Stimulated activated CD4-positive, alpha-beta T cell treated with anti-CD3 and anti-CD28 coated beads, Interleukin-15, amount 100 ng/mL, for 1 hour (primary cell): ENCODE data around the gene NRG4.
"Not testable (repeated sequence)": the region's sequence is repeated elsewhere in the genome, so short reads cannot be mapped to it uniquely, and the experiment has no call there.

Experiments used
- DNase-seq, 2 donors: peaks; one replicate each; pipeline ENCODE4 v3.0.0-alpha.2; 2020; ENCODE audit warnings: low read depth in 1 of 2, low spot score in 1 of 2

NRG4 gene, protein sequence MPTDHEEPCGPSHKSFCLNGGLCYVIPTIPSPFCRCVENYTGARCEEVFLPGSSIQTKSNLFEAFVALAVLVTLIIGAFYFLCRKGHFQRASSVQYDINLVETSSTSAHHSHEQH

DNA sequence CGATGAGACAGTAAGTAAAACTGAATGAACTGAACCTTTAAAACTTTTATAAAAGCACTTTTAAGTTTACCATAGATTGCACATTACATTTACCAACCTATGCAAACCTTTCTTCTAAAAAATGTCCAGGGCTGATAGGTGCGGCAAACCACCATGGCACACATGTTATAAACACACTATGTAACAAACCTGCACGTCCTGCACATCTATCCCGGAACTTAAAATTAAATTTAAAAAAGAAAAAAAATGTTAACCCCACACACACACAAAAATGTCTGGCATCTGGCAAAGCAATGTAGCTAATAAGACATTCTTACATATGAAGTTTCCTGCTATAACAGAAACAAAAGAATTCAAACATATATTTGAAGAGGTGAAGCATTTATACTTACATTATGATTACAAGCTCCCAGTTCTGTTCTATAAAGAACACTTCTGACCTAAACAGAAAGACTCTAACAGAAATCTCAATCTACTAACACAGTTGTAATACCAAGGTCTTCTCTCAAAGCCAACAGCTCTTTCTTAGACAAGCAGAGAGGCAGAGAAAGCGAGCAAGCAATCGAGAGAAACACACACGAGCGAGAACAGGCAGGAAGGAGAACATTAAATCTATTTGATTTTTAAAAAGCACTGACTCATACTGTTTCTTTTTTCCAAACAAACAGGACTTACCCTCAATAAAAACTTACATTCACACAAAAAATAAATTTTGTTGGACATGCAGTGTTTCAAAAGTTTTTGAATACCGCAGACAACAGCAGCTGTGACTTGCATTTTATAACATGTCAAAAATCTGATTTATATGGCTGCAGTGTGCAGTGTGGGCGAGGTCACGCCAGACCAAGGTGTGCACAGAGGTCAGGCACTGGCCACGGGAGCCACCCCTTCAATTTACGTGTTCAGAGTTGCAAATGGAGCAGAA, at the start of gene NRG4:
TSS of gene NRG4 (minus strand) at position 798 of the 925 bp plus-strand sequence. CDS start 1,194 bp downstream, outside the sequence.
- no peak for DNase-seq

DNA sequence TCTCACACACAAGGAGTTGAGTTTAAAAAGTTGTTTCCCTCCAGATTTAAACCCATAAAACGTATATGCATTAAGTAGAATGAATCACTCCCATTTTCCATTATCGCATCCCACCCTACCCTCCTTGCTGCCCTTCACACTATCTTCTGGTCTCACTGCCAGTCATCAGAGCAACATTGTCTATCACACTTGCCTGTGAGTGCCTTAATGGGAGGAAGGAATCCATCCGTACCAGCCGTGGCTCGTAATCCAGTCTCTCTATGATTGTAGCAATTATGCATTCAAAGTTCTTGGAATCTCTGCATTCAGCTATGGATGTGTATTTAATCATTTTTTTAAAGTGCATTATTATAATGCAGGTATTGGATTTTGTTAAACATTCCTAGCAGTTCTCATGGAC, 49.5 kb upstream of the NRG4 start:
- DNase-seq, result no peak

DNA sequence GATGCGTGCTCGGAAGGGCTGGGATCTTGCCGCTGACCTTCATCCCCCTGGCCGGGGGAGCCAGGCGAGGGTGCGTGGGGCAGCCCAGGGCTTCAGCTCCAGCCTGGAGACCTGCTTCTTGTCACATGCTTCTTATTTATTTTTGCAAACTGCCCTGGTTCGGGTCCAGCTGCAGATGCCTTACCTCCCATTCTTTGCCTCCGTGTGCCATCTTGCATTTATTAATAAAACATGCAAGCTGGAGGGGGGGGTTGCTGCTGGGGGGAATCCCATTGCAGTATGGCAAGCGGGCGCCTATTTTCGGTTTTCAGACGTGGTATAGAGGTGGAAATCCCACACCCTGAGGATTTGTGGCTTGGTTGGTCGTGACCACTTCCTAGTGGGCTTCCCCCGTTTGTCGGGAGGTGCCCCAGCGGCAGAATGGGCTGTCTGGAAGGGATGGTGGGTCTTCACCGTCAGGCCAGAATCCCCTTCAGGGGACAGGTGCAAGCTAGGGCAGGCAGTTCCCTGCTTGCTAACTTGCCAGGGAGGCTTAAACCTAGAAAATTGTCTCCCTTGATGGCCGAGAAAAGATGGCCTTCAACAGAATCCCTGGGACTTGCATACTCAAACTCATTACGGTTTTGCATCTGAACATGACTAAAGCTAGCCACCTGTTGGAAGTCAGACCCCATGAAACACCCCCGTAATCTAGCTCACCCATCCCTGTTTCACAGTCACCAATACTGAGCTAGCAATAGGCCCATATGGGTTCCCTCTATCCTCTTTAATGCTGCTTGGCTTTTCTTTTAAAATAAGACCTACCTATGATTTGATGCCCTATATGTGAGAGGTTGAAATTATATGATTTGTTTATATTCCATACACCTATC, 48.1 kb upstream of the NRG4 start:
- no peak for DNase-seq

DNA sequence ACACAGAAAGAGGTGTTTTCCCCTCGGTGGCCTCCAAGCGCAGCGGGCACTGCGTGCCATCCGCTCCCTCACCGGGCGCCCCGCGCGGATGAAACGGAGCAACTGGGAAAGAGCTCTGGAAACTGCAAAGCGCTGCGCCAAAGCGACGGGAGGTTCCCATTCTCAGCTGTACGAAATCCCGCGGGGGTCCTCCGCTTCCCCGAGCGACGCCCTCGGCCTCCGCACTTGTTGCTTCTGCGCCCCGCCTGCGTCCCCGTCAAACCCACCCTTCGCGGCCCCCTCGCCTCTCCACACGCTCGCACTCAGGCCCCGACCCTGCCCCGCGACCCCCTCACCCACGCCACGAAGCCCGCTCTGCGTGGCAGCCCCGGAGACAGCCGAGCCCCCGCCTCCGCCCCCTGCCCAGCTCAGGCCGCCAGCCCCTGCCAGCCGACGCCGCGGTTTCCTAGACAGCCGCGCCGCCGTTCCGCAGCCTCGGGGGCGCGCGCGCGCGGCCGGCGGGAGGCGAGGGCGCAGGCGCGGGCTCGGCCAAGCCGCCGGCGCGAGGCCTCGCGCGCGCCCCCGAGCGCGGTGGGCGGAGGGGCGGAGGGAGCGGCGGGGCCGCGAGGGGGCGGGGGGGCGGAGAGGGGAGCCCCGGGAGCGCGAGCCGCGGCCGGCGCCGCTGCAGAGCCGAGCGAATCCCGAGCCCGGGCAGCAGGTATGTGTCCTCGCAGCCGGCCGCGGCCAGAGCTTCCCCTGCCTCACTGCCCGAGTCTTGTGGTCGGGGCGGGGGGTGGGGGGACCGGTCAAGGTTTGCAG, 47.3 kb upstream of the NRG4 start, which contains the start of gene TMEM266:
TSS of gene TMEM266 (plus strand) at position 666 of the 798 bp plus-strand sequence. CDS start 74,279 bp downstream, outside the sequence.
- no peak for DNase-seq

DNA sequence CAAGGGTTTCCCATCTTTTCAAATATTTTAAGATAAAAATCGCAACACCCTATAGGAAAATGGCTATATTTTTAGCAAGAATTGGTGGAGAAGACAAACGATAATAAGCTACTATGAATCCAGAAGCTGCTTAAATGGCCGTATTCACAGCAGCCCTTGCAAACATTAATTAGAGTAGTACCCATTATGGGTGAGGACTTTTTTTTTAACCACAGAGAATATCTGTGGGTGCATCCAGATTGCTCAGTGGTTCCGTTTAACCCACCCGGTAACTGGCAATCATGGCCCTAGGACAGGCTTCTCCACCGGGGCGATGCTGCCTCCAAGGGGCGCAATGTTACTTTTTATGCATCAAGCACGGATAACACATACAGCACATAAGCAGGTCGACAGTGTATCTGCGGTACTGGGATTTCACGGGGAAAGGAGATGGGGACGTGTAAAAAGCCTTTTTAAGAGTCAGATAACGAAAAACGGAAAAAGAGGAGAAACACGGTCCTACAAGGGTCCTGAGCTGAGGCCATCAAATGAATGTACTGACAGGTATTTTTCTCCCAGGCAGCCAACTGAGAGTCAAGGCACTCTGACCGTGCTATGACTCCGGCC, 46.6 kb upstream of the NRG4 start:
- no peak for DNase-seq

DNA sequence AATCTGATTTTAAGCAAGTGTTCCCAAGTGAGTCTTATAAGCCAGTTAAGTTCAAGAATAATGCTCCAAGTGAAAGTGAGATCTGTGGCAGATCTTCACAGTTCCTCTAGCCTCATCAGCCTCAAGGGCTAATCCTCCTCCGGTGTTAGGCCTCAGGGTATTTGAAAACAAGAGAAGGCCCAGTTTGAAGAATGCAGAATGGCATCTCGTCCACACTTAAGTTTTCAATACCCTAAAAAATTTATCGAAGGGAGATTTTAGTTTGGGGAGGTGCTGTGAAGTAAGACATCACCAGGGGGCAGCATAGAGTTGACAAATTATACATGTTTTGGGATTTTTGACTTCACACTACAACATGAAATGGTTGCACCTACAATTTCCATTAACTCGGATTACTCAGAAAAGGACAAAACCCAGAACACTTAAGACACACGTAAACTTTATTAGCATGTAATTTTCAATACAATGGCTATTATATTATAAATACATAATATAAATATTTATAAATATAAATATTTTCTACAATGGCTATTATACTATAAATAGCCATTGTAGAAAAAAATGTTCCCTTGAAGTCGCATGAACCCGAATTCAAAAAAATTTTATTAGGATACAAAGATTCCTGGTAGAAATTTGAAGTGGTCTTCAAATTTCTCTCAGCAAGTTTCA, 45.2 kb upstream of the NRG4 start:
- no peak for DNase-seq

DNA sequence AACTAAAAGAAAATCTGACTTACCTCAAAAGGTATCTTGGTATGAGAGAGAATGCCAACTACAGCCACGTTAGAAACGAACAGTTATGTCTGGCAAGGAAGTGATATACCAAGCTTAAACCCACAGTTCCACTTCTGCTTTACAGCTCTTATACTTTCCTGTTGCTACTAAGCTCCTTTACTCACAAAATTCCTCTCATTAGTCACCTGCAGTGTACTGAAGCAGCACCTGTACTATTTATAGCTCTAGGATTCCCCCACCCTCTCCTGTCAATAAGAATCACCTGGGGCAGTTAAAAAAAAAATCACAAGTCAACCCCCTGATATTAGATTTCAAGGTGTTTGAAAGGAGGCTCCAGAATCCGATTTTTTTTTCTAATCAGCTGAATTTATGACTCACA, 44.7 kb upstream of the NRG4 start:
- DNase-seq, result no peak

DNA sequence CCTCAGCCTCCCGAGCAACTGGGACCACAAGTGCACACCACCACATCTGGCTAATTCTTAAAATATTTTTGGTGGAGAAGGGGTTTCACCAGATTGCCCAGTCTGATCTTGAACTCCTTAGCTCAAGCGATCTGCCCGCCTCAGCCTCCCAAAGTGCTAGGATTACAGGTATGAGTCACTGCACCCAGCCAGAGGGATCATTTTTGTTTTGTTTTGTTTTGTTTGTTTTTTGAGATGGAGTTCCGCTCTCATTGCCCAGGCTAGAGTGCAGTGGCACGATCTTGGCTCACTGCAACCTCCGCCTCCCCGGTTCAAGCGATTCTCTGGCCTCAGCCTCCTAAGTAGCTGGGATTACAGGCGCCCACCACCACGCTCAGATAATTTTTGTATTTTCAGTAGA, 42.0 kb upstream of the NRG4 start:
- not testable (repeated sequence) for DNase-seq

DNA sequence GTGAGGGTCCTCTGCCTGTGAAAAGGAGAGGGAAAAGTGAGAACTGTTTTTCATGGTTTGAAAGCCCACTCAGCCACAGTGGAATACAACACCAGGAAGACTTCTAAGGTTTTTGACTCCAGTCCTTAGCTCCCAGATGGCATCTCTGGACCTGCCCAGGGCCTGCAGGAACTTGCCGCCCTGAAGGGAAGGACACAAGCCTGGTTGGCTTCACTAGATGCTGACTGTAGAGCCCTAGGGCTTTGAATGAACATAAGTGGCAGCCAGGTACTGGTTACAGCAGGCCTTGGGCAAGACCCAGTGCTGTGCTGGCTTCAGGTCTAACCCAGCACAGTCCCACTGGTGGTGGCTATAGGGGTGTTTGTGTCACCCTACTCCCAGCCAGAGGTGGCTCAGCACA, 26.3 kb upstream of the NRG4 start:
- DNase-seq, result no peak

DNA sequence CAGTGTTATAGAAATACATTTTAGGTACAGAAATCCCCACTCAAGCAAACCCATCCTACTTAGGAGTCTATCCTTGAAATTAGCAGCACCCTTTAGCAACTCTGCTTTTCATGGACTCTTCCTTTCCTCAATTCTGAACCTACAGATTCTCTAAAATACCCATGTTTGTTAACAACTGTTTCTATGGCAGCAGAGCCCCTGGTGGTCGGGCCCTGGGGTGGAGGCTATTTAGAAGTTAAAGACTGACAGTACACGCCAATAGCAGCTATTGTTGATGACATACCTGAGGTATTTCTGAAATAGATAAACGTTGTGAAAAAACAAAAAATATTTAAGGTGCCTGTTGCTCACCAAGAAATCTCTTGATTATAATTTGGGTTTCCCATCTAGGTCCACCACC, 23.4 kb upstream of the NRG4 start:
- DNase-seq, result no peak

DNA sequence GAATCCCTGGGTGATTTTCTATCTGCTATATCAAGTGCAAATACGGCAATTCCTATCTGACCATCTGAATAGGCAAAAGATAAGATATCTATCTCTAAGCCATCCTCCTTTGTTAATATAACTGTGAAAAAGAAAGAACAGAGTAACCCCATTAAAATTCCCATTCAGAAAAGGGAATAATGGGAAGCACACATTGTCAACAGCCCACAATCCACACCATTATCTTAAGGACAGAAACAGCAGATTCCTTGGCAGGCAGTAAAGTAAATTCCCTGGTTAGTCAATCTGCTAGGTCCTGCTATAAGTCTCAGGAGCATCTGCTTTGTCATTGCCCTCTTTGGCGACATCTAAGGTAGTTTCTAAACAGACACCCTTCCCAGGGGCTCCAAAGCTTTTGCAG, 21.9 kb upstream of the NRG4 start:
- no peak for DNase-seq

DNA sequence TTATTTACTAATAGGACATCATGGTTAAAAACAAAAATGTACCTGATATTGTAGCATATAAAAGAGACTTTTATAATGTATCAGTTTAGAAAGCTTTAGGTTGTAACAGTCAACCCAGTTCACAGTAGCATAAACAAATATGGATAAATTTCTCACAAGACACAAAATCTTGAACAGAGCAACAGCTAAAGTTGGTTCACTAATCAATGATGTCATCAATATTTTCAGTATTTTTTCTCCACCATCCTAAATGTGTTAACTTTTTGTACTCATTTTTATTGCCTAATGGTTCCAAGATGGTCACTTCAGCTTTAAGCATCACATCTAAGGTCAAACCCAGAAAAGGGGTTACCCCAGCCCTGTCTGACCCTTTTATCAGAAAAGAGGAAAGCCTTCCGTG, 21.2 kb upstream of the NRG4 start:
- no peak for DNase-seq

DNA sequence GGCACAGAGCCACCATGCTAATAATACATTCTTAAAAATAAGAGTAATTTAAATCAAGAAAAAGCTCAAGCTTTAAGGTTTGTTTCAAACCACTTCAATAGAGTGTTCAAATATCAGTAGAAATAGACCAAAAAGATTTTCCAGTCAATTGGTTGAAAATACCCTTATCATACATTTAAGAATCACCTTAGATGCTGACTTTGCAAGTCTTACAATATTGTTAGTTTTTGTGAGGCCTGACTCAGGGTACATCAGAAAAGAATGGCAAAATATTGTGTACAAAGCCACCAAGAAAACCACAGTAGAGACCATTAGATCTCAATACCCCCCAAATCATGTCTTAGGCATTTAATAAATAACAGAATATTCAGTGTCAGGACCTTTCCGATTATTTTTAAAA, 19.8 kb upstream of the NRG4 start:
- DNase-seq, result no peak

DNA sequence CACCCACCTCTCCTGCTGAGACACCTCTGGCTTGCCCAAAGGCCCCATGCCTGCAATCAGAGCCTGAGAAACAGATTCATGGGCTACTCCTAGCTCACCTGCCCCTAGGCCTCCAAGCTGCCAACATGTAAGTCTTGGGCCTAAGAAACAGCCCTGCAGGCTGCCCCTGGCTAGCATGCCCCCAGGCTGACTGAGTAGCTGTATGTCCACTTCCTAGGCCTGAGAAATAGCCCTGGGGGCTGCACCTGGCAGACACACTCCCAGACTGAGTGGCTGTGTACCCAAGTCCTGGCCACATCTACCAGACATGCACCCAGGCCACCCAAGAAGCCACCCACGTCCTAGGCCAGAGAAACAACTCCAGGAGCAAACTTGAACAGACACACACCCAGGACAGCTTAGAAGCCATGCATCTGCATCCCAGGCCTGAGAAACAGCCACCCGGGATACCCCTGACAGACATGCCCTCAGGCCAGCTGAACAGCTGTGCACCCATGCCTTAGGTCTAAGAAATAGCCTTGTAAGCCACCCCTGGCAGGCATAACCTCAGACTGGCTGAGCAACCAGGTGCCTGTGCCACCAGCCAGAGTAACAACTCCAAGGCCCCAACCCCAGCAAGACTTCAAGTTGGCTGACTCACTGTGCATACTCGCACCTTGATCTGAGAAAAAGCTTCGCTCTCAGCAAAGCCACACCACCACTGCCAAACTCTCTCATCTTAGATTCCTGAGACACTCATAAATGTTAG, 12.0 kb upstream of the NRG4 start:
- DNase-seq, result no peak

DNA sequence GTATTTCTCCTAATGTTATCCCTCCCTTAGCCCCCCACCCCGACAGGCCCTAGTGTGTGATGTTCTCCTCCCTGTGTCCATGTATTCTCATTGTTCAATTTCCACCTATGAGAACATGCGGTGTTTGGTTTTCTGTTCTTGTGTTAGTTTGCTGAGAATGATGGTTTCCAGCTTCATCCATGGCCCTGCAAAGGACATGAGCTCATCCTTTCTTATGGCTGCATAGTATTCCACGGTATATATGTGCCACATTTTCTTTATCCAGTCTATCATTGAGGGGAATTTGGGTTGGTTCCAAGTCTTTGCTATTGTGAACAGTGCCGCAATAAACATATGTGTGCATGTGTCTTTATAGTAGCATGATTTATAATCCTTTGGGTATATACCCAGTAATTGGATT, 1.2 kb upstream of the NRG4 start:
- not testable (repeated sequence) for DNase-seq

DNA sequence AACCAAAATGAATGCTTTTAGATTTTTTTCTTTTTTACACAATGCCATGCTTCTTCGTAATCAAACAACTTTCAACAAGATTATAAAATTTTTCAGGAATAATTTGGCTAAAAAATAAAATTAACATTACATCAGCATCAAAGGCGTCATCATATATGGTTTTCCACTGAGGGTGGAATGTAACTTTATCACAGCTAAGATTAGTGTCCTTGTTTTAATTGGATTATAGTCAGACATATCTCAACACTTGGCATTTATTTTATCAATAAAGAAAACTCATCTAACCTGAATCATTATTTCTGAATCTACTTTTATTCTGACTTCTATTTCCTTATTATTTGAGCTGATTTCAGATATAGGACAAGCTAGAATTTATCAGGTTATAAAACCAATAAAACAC, 1.6 kb downstream of the NRG4 start:
- no peak for DNase-seq

DNA sequence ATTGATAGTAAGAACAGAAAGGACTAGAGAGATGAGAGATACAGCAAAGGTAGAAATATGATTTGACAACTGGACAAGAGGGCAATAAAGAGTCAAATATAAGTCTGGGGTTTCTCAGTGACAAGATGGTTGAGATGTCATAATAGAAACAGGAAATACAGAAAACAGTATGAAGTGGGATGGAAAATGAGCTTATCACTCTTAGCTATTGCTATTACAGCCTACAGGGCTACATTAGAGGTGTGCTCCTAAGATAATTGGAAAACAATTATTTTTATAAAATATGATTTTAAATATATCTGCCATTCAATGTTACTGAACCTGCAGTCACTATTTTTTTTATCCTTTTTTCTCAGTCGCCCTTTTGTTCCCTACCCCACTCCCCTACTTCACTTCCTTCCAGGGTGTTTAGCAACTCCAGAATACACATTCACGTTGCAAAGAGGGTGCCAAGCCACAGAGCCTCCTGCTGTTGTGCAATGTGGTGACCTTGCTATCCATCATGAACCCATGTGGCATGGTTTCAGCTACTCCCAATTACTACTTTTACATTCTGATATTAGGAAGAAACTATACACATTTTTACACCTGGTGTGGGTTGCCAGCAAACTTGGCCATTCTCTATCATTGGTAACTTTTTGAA, 6.0 kb downstream of the NRG4 start:
- DNase-seq, result no peak

DNA sequence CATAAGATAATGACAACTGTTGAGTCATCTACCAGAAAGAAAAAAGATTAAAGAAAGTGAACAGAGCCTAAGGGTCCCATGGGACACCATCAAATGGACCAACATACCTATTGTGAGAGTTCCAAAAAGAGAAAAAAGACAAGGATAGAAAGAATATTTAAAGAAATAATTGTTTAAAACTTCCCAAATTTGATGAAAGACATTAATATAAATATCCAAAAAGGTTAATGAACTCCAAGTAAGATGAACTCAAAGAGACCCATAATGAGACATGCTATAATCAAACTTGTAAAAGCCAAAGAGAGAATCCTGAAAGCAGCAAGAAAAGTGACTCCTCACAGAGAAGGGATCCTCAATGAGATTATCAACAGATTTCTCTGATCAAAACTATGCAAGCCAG, 8.9 kb downstream of the NRG4 start:
- DNase-seq, result no peak

DNA sequence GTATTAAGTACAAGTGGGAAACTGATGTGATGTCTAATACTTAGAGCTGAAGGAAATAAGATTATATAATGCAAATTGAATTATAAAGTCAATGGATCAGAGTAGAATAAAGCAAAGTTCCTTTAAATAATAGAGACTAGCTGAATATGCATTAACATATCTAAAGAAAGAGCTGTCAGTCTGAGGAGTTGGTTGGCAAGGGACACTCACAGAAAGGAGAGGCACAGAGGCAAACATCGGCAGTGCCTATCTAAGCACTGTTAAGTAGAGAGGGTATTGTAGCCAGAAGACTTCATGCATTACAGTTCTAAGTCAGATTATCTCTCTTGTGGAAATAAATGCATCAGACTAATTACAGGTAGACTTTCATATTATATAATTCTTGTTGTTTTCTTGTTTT, 16.6 kb downstream of the NRG4 start:
- DNase-seq, result no peak
